A549 (cell line): Measurements from ENCODE around the gene RIPK4.

Source experiments
- CBX8 ChIP-seq: fragments of 200-600 bp; sonication (generic); IDR thresholded peaks from 2 replicates; pipeline ENCODE4 v1.6.1; 2016
- EP300 ChIP-seq, 2 experiments: fragments of >200 bp; sonication (Bioruptor Twin); formaldehyde crosslinking; IDR thresholded peaks; 2 replicates in 1 of 2; 3 replicates in 1 of 2; pipeline ENCODE4 v1.6.1; 2016 to 2017
- HDAC2 ChIP-seq: fragments of 200-600 bp; sonication (generic); IDR thresholded peaks from 2 replicates; pipeline ENCODE4 v1.6.1; 2016
- POLR2A ChIP-seq: IDR thresholded peaks from 2 replicates; pipeline ENCODE4 v1.6.1; 2012; ENCODE audit warnings: mild to moderate bottlenecking, low read length
- RCOR1 ChIP-seq: fragments of 150-350 bp; IDR thresholded peaks from 2 replicates; pipeline ENCODE4 v1.6.1; 2014; ENCODE audit warnings: antibody characterized with exemption, low read length, low read depth
- RFX5 ChIP-seq: fragments of 450-650 bp; IDR thresholded peaks from 2 replicates; pipeline ENCODE4 v1.7.1; 2014; ENCODE audit warnings: antibody characterized with exemption, mild to moderate bottlenecking, moderate library complexity
- TF ChIP-seq, protein P1 (sequence below): fragments of >200 bp; sonication (Bioruptor Twin); formaldehyde crosslinking; IDR thresholded peaks from 3 replicates; pipeline ENCODE4 v1.5.1; 2016
- TF ChIP-seq, protein P2 (sequence below): fragments of 200-600 bp; sonication (generic); IDR thresholded peaks from 2 replicates; pipeline ENCODE4 v1.6.1; 2016; ENCODE audit warnings: antibody characterized with exemption, mild to moderate bottlenecking, moderate library complexity
- TF ChIP-seq, protein P3 (sequence below): fragments of 250-450 bp; sonication (Bioruptor Pico); IDR thresholded peaks from 2 replicates; pipeline ENCODE4 v1.5.0; 2021; ENCODE audit warnings: mild to moderate bottlenecking, moderate library complexity, borderline replicate concordance
- TF ChIP-seq, protein P4 (sequence below): IDR thresholded peaks from 2 replicates; pipeline ENCODE4 v1.6.1; 2012; ENCODE audit warnings: low read depth, borderline replicate concordance

DNA sequence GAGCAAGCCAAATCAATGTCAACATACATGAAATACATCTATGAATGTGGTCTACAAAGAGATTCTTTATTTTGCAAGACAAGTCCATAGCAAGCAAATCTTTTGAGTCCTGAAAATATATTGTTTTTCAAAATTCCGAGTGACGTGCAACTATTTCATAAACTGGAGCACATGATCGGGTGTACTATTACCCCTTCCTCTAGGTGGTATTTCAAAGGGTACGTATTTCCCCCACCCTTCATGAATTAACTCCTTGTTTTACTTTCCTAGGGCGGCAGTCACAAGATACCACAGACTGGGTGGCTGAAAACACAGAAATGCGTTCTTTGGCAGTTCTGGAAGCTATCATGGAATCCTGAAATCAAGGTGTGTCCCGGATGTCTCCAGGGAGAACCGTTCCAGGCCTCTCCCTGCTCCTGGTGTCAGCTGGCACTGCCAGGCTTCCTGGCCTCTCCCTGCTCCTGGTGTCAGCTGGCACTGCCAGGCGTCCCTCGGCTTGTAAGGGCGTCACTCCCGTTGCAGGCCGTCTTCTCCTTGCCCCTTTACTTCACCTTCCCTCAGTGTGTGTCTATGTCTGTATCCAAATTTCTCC is 55.3 kb downstream of the RIPK4 start:
- TF ChIP-seq POLR2A (no peak), EP300 (IDR thresholded peaks at IDR 0.05) (no peak), RCOR1 (no peak), RFX5 (no peak), HDAC2 (no peak), CBX8 (no peak)
- TF ChIP-seq, protein P1, sequence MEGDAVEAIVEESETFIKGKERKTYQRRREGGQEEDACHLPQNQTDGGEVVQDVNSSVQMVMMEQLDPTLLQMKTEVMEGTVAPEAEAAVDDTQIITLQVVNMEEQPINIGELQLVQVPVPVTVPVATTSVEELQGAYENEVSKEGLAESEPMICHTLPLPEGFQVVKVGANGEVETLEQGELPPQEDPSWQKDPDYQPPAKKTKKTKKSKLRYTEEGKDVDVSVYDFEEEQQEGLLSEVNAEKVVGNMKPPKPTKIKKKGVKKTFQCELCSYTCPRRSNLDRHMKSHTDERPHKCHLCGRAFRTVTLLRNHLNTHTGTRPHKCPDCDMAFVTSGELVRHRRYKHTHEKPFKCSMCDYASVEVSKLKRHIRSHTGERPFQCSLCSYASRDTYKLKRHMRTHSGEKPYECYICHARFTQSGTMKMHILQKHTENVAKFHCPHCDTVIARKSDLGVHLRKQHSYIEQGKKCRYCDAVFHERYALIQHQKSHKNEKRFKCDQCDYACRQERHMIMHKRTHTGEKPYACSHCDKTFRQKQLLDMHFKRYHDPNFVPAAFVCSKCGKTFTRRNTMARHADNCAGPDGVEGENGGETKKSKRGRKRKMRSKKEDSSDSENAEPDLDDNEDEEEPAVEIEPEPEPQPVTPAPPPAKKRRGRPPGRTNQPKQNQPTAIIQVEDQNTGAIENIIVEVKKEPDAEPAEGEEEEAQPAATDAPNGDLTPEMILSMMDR, result no peak
- TF ChIP-seq, protein P2, sequence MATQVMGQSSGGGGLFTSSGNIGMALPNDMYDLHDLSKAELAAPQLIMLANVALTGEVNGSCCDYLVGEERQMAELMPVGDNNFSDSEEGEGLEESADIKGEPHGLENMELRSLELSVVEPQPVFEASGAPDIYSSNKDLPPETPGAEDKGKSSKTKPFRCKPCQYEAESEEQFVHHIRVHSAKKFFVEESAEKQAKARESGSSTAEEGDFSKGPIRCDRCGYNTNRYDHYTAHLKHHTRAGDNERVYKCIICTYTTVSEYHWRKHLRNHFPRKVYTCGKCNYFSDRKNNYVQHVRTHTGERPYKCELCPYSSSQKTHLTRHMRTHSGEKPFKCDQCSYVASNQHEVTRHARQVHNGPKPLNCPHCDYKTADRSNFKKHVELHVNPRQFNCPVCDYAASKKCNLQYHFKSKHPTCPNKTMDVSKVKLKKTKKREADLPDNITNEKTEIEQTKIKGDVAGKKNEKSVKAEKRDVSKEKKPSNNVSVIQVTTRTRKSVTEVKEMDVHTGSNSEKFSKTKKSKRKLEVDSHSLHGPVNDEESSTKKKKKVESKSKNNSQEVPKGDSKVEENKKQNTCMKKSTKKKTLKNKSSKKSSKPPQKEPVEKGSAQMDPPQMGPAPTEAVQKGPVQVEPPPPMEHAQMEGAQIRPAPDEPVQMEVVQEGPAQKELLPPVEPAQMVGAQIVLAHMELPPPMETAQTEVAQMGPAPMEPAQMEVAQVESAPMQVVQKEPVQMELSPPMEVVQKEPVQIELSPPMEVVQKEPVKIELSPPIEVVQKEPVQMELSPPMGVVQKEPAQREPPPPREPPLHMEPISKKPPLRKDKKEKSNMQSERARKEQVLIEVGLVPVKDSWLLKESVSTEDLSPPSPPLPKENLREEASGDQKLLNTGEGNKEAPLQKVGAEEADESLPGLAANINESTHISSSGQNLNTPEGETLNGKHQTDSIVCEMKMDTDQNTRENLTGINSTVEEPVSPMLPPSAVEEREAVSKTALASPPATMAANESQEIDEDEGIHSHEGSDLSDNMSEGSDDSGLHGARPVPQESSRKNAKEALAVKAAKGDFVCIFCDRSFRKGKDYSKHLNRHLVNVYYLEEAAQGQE, result no peak
- TF ChIP-seq, protein P3, sequence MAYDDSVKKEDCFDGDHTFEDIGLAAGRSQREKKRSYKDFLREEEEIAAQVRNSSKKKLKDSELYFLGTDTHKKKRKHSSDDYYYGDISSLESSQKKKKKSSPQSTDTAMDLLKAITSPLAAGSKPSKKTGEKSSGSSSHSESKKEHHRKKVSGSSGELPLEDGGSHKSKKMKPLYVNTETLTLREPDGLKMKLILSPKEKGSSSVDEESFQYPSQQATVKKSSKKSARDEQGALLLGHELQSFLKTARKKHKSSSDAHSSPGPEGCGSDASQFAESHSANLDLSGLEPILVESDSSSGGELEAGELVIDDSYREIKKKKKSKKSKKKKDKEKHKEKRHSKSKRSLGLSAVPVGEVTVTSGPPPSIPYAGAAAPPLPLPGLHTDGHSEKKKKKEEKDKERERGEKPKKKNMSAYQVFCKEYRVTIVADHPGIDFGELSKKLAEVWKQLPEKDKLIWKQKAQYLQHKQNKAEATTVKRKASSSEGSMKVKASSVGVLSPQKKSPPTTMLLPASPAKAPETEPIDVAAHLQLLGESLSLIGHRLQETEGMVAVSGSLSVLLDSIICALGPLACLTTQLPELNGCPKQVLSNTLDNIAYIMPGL (CRISPR knock-in tag), result no peak
- TF ChIP-seq, protein P4, sequence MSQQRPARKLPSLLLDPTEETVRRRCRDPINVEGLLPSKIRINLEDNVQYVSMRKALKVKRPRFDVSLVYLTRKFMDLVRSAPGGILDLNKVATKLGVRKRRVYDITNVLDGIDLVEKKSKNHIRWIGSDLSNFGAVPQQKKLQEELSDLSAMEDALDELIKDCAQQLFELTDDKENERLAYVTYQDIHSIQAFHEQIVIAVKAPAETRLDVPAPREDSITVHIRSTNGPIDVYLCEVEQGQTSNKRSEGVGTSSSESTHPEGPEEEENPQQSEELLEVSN, result no peak
